Measurements from ENCODE around the gene AGPS.

AGPS gene

DNA sequence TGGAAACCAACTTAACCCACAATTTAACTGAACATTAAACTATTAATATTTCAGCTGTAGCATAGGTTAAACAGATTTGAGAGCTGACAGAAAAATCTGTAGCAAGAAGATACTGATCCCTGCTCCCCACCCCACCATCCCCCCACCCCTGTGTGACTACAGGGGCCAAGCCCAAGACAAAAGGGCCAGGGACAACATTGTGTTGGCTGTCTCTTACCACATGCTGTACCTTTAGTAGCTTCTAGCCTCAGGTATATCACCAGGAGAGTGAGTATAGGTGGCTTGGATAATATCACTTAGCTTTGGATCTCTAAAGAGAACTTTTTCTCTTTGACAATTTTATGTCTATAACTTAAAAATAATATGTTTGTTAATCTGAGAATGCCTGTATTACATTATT, 140.7 kb downstream of the AGPS start:
- TF ChIP-seq, protein P1, sequence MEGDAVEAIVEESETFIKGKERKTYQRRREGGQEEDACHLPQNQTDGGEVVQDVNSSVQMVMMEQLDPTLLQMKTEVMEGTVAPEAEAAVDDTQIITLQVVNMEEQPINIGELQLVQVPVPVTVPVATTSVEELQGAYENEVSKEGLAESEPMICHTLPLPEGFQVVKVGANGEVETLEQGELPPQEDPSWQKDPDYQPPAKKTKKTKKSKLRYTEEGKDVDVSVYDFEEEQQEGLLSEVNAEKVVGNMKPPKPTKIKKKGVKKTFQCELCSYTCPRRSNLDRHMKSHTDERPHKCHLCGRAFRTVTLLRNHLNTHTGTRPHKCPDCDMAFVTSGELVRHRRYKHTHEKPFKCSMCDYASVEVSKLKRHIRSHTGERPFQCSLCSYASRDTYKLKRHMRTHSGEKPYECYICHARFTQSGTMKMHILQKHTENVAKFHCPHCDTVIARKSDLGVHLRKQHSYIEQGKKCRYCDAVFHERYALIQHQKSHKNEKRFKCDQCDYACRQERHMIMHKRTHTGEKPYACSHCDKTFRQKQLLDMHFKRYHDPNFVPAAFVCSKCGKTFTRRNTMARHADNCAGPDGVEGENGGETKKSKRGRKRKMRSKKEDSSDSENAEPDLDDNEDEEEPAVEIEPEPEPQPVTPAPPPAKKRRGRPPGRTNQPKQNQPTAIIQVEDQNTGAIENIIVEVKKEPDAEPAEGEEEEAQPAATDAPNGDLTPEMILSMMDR (IDR thresholded peaks at IDR 0.05) = no peak
- TF ChIP-seq ZFX (IDR thresholded peaks at IDR 0.05; ENCODE audit: borderline replicate concordance) = no peak
- H3K27ac ChIP-seq = no peak overlapping the region

DNA sequence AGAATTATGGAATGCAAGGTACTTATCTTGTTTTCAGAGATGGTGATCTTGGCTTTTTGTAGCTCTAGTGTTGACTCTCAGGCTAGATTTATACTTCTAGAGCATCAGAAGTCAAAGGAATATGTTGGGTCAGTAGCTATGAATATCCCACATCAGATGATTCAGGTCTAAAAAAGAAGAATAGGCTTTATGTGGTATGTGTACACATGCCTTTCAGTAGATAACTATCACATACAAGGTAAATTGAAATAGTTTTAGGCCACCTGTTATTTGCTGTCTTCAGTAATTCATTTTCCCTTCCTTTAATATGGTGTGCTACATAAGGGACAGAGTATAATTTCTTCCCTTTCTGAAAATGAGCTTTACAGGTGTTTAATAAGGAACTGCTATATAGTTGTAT, 142.4 kb downstream of the AGPS start:
- H3K27ac ChIP-seq = no peak overlapping the region
- TF ChIP-seq, protein P1 (IDR thresholded peaks at IDR 0.05) = no peak
- TF ChIP-seq ZFX (IDR thresholded peaks at IDR 0.05; ENCODE audit: borderline replicate concordance) = no peak

DNA sequence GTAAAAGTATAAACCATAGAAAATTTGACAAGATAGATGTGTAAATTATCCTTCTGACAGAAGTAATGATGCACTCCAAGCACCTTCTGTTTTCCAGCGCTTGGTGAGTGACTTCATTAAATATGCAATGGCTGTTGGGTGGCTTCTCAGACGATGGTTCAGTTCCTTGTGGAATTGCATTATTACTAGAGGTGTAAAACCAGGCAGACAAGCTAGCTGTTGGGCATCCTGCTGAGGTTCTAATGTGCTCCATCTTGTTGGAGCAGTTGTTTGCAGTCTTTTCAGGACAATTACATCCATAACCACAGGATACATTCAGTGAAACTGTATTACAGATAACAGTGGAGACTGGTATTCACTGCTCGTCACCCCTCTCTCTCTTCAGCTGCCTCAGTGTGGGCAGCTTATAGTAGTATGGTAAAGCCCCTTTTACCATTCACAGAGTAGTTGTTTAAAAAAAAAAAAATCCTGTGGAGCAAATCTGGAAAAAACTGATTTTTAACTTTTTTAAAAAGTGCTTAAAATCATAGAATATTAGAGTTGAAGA, 143.5 kb downstream of the AGPS start:
- TF ChIP-seq ZFX (IDR thresholded peaks at IDR 0.05; ENCODE audit: borderline replicate concordance) = no peak
- TF ChIP-seq, protein P1 (IDR thresholded peaks at IDR 0.05) = no peak

DNA sequence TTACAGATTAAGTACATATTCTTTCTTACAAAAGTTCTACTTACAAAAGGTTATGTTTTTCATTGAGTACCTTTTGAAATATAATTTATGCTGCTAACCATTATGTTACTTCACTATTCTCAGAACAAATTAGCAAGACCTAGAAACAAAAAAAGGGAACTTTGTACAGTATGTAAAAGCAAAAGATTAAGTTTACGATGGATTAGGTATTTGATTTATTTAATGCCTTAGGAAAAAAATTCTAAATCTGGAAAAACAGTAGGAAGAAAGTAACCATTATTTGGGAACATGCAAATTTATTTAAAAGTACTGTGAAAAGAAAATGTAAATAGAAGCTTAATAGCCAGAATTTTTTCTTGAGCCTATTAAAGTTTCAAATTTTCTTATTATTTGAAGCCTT, 144.6 kb downstream of the AGPS start:
- TF ChIP-seq ZFX (IDR thresholded peaks at IDR 0.05; ENCODE audit: borderline replicate concordance) = no peak
- TF ChIP-seq, protein P1 (IDR thresholded peaks at IDR 0.05) = no peak
- no peak overlapping the region for H3K27ac ChIP-seq

More for the DNA sequence above, 143.5 kb downstream of the AGPS start:
- no peak overlapping the region for H3K27ac ChIP-seq

DNA sequence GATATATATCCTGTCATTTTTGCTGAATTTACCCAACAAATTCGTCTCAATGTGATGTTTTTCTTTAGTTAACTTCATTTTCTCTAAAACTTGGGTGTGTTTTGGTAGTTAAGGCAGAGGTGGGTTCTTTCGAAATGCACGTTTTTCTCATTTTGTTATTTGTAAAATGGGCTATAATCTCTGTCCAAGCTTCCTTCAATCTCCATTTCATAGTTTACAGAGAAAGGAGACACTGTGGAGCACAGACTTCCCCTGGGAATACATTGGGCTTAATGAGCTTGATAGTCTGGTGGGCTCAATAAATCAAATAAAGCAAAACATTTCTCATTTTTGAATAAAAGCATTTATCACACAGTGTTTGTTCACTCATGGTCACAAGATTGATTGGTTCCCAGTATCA, 145.1 kb downstream of the AGPS start:
- TF ChIP-seq, protein P1 (IDR thresholded peaks at IDR 0.05) = no peak
- TF ChIP-seq ZFX (IDR thresholded peaks at IDR 0.05; ENCODE audit: borderline replicate concordance) = no peak
- no peak overlapping the region for H3K27ac ChIP-seq

DNA sequence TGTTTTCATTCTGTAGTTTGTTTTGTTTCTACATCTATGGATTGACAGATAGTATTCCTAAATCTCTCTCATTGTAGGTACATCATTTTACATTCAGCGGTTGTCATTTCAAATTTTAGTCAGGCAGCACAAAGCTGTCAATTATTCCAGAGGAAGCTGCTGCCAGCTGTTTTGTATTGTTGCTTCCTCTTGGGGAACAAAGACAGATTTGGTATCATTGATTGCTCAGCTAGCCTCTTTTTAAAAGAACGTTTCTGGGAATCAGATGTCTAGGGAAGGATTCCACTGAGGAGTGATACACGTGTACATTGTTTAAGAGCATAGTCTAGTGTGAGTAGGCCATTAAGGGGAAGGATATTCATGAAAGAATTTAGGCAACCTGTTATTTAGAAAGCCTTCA, 145.8 kb downstream of the AGPS start:
- H3K27ac ChIP-seq = no peak overlapping the region
- TF ChIP-seq, protein P1 (IDR thresholded peaks at IDR 0.05) = no peak
- TF ChIP-seq ZFX (IDR thresholded peaks at IDR 0.05; ENCODE audit: borderline replicate concordance) = no peak

DNA sequence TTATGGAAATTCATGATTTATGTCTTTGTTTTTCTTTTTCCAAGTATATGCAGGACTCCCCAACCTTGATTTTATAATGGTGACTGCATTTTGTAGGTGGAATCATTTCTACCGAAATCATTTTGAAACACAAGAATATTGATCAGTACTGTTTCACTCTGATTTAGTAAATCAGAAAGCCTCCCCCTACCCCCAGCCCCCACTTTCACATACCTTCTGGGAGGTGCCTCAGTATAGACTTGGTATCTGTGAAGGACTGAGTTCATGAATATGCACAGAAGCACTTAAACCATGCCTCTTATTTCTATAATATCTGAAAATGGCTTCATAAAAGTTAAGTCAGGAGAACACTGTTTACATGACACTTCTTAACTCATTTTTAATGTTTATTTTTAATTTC, 147.7 kb downstream of the AGPS start:
- TF ChIP-seq ZFX (IDR thresholded peaks at IDR 0.05; ENCODE audit: borderline replicate concordance) = no peak
- TF ChIP-seq, protein P1 (IDR thresholded peaks at IDR 0.05) = no peak
- H3K27ac ChIP-seq = no peak overlapping the region

All from 22Rv1 (cell line).